AG10803 (cell line): ENCODE measurements around the gene TNS4.

ENCODE experiments used
- DNase-seq: peaks from one replicate; pipeline ENCODE4 v3.0.0; 2010; ENCODE audit warnings: low read depth
- H3K4me3 ChIP-seq: 2 replicates; pipeline ENCODE4 v1.5.1; 2011; ENCODE audit warnings: mild to moderate bottlenecking, low read length, control low read depth
- CTCF ChIP-seq: conservative IDR thresholded peaks from 2 replicates; pipeline ENCODE4 v1.5.1; 2011; ENCODE audit warnings: mild to moderate bottlenecking, low read length, control low read depth, inconsistent platforms

TNS4 gene

GRCh38 chr17:40452216-40452787 is 49.1 kb downstream of the TNS4 start:
- DNase-seq = peak; percentile 88
- no peak for TF ChIP-seq CTCF
- no peak overlapping the region for H3K4me3 ChIP-seq

- peak; percentile 98 for DNase-seq
- TF ChIP-seq CTCF = no peak
- no peak overlapping the region for H3K4me3 ChIP-seq
Measured at GRCh38 chr17:40451420-40451819, 50.0 kb downstream of the TNS4 start.

GRCh38 chr17:40450175-40450574 is 51.2 kb downstream of the TNS4 start:
- H3K4me3 ChIP-seq = no peak overlapping the region
- TF ChIP-seq CTCF = peak; percentile 55
- DNase-seq = no peak

- H3K4me3 ChIP-seq = peak overlapping the region; percentile 99
- DNase-seq = no peak
- TF ChIP-seq CTCF = no peak
Measured at GRCh38 chr17:40448639-40449261, 52.7 kb downstream of the TNS4 start.

- peak overlapping the region; percentile 99 for H3K4me3 ChIP-seq
- no peak for DNase-seq
- no peak for TF ChIP-seq CTCF
Measured at GRCh38 chr17:40448213-40448638, 53.2 kb downstream of the TNS4 start.

- DNase-seq = no peak
- no peak for TF ChIP-seq CTCF
- peak overlapping the region; percentile 99 for H3K4me3 ChIP-seq
Measured at GRCh38 chr17:40447806-40448205, 53.6 kb downstream of the TNS4 start.

GRCh38 chr17:40447148-40447644 is 54.2 kb downstream of the TNS4 start:
- peak overlapping the region; percentile 99 for H3K4me3 ChIP-seq
- no peak for TF ChIP-seq CTCF
- DNase-seq = no peak
